ENCODE results near the gene MSH5.

MSH5 gene

GRCh38 chr6:31760790-31761189 lies 21.0 kb downstream of the MSH5 start:
- in situ Hi-C loops (cut with HindIII; ENCODE audit: low pct_unique_long_range_greater_than_20kb, low sequenced_read_pairs), result no loop called here
- TF ChIP-seq JUND (IDR thresholded peaks at IDR 0.05; ENCODE audit: low read depth), result no peak

GRCh38 chr6:31761343-31761742 lies 21.5 kb downstream of the MSH5 start:
- in situ Hi-C loops (cut with HindIII; ENCODE audit: low pct_unique_long_range_greater_than_20kb, low sequenced_read_pairs), result no loop called here
- DNase-seq (ENCODE audit: low read depth in 1 of 2, low spot score in 1 of 2), result no peak

More at GRCh38 chr6:31760790-31761189, 21.0 kb downstream of the MSH5 start:
- no peak for DNase-seq (ENCODE audit: low read depth in 1 of 2, low spot score in 1 of 2)

GRCh38 chr6:31762356-31762755 lies 22.6 kb downstream of the MSH5 start, which contains the start of gene SAPCD1:
Gene SAPCD1 (plus strand): TSS chr6:31762656. CDS start chr6:31763055, 399 bp downstream.
- no peak for TF ChIP-seq JUND (IDR thresholded peaks at IDR 0.05; ENCODE audit: low read depth)
- DNase-seq (ENCODE audit: low read depth in 1 of 2, low spot score in 1 of 2), result no peak
- in situ Hi-C loops (cut with HindIII; ENCODE audit: low pct_unique_long_range_greater_than_20kb, low sequenced_read_pairs), result no loop called here

More at GRCh38 chr6:31761343-31761742, 21.5 kb downstream of the MSH5 start:
- TF ChIP-seq JUND (IDR thresholded peaks at IDR 0.05; ENCODE audit: low read depth), result no peak

- in situ Hi-C loops (cut with HindIII; ENCODE audit: low pct_unique_long_range_greater_than_20kb, low sequenced_read_pairs), result no loop called here
- no peak for DNase-seq (ENCODE audit: low read depth in 1 of 2, low spot score in 1 of 2)
- TF ChIP-seq JUND (IDR thresholded peaks at IDR 0.05; ENCODE audit: low read depth), result no peak
Measured at GRCh38 chr6:31762878-31763618, 23.2 kb downstream of the MSH5 start.

- DNase-seq (ENCODE audit: low read depth in 1 of 2, low spot score in 1 of 2), result peak; percentile 55 to 84
- no peak for TF ChIP-seq JUND (IDR thresholded peaks at IDR 0.05; ENCODE audit: low read depth)
- in situ Hi-C loops (cut with HindIII; ENCODE audit: low pct_unique_long_range_greater_than_20kb, low sequenced_read_pairs), result no loop called here
Measured at GRCh38 chr6:31763619-31763940, 23.8 kb downstream of the MSH5 start.

GRCh38 chr6:31764198-31764597 lies 24.4 kb downstream of the MSH5 start:
- DNase-seq (ENCODE audit: low read depth in 1 of 2, low spot score in 1 of 2), result no peak
- TF ChIP-seq JUND (IDR thresholded peaks at IDR 0.05; ENCODE audit: low read depth), result no peak
- in situ Hi-C loops (cut with HindIII; ENCODE audit: low pct_unique_long_range_greater_than_20kb, low sequenced_read_pairs), result no loop called here

- no peak for DNase-seq (ENCODE audit: low read depth in 1 of 2, low spot score in 1 of 2)
- in situ Hi-C loops (cut with HindIII; ENCODE audit: low pct_unique_long_range_greater_than_20kb, low sequenced_read_pairs), result no loop called here
- TF ChIP-seq JUND (IDR thresholded peaks at IDR 0.05; ENCODE audit: low read depth), result no peak
Measured at GRCh38 chr6:31765559-31765909, 25.7 kb downstream of the MSH5 start.

GRCh38 chr6:31765910-31766794 lies 26.3 kb downstream of the MSH5 start:
- no peak for TF ChIP-seq JUND (IDR thresholded peaks at IDR 0.05; ENCODE audit: low read depth)
- in situ Hi-C loops (cut with HindIII; ENCODE audit: low pct_unique_long_range_greater_than_20kb, low sequenced_read_pairs), result no loop called here
- no peak for DNase-seq (ENCODE audit: low read depth in 1 of 2, low spot score in 1 of 2)

- TF ChIP-seq JUND (IDR thresholded peaks at IDR 0.05; ENCODE audit: low read depth), result no peak
Measured at GRCh38 chr6:31767096-31767645, 27.4 kb downstream of the MSH5 start.

GRCh38 chr6:31768363-31769257 lies 28.8 kb downstream of the MSH5 start:
- TF ChIP-seq JUND (IDR thresholded peaks at IDR 0.05; ENCODE audit: low read depth), result no peak
- in situ Hi-C loops (cut with HindIII; ENCODE audit: low pct_unique_long_range_greater_than_20kb, low sequenced_read_pairs), result no loop called here
- DNase-seq (ENCODE audit: low read depth in 1 of 2, low spot score in 1 of 2), result no peak

More at GRCh38 chr6:31767096-31767645, 27.4 kb downstream of the MSH5 start:
- in situ Hi-C loops (cut with HindIII; ENCODE audit: low pct_unique_long_range_greater_than_20kb, low sequenced_read_pairs), result no loop called here
- peak; percentile 46 to 52 for DNase-seq (ENCODE audit: low read depth in 1 of 2, low spot score in 1 of 2)

- no peak for TF ChIP-seq JUND (IDR thresholded peaks at IDR 0.05; ENCODE audit: low read depth)
- in situ Hi-C loops (cut with HindIII; ENCODE audit: low pct_unique_long_range_greater_than_20kb, low sequenced_read_pairs), result no loop called here
- DNase-seq (ENCODE audit: low read depth in 1 of 2, low spot score in 1 of 2), result peak; percentile 85 to 89
Measured at GRCh38 chr6:31769684-31770371, 30.0 kb downstream of the MSH5 start.
